ENCODE measurements around the gene SBF2.
A peak's percentile ranks its signal among the peaks of the same experiment; 100 is the strongest.

The SBF2 gene

DNA sequence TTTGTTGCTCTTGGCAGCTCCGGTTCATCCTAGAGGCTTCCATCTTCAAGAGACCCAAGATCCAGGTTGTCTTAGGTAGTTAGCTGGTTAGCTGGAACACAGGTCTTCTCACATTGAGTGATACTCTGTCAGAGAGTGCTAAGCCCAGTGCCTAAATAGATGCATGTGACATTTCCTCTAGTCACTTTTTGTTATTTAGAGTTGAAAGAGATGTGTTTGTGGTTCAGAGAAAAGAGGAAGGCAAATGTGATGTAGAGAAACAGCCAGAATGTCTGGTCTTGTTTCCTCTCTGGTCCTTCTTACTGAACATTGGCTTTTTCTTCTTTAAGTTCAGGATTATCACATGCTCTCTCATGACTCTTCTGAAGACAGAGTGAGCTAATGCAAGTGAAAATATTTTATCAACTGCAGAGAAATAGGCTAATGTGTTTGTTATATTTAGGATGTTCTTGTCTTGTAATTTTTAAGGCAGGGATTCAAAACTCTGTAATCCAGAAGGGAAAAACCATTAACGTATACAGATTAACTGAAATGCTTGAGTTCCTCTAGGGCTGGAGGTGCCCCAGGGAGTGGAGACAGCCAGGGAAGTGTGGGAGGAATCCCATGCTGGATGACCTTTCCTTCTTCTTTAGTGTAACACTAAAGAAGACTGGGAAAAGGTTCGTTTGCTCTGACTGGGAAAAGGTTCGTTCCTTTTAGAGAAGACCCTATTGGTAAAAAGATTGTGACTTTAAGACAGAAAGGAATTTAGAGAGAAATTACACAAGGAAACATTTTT lies 554.7 kb downstream of the SBF2 start:
- H3K4me3 ChIP-seq (ENCODE audit: low read length) = no peak overlapping the region
- TF ChIP-seq, protein P1, sequence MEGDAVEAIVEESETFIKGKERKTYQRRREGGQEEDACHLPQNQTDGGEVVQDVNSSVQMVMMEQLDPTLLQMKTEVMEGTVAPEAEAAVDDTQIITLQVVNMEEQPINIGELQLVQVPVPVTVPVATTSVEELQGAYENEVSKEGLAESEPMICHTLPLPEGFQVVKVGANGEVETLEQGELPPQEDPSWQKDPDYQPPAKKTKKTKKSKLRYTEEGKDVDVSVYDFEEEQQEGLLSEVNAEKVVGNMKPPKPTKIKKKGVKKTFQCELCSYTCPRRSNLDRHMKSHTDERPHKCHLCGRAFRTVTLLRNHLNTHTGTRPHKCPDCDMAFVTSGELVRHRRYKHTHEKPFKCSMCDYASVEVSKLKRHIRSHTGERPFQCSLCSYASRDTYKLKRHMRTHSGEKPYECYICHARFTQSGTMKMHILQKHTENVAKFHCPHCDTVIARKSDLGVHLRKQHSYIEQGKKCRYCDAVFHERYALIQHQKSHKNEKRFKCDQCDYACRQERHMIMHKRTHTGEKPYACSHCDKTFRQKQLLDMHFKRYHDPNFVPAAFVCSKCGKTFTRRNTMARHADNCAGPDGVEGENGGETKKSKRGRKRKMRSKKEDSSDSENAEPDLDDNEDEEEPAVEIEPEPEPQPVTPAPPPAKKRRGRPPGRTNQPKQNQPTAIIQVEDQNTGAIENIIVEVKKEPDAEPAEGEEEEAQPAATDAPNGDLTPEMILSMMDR (IDR thresholded peaks at IDR 0.05; ENCODE audit: insufficient read depth, low read depth, low read length, missing control alignments) = no peak
- no peak for DNase-seq (ENCODE audit: low read depth)

DNA sequence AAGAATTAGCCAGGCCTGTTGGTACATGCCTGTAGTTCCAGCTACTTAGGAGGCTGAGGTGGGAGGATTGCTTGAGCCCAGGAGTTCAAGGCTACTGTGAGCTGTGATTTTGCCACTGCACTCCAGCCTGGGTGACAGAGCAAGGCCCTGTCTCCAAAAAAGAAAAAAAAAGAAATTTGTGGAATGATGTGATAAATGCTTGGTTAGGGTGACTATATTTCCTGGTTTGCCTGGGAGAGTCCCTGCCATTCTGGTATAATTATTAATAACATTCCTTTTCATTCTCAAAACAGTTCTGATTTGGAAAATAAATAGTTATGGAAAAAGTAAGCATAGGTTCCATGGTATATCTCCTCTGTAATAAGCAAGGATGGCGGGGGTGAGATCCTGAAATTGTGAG lies 555.3 kb downstream of the SBF2 start:
- DNase-seq (ENCODE audit: low read depth) = no peak
- no peak overlapping the region for H3K4me3 ChIP-seq (ENCODE audit: low read length)
- TF ChIP-seq, protein P1 (IDR thresholded peaks at IDR 0.05; ENCODE audit: insufficient read depth, low read depth, low read length, missing control alignments) = no peak

DNA sequence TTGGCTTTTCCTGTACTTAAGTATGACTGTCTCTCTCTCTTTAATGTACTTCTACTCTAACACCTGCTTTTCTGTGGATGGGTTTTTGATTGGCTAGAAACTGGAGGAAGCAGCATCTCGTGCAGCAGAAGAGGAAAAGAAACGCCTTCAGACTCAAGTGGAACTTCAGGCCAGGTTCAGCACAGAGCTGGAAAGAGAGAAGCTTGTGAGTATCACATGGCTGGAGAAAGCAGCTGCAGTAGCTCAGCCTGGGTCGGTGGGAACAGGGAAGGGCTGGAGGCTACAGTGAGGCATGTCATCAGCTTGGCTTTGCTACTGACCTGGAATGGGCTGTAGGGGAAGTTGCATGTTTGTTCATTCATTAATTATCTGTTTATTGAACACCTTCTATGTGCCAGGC lies 555.9 kb downstream of the SBF2 start:
- H3K4me3 ChIP-seq (ENCODE audit: low read length) = no peak overlapping the region
- TF ChIP-seq, protein P1 (IDR thresholded peaks at IDR 0.05; ENCODE audit: insufficient read depth, low read depth, low read length, missing control alignments) = no peak
- no peak for DNase-seq (ENCODE audit: low read depth)

DNA sequence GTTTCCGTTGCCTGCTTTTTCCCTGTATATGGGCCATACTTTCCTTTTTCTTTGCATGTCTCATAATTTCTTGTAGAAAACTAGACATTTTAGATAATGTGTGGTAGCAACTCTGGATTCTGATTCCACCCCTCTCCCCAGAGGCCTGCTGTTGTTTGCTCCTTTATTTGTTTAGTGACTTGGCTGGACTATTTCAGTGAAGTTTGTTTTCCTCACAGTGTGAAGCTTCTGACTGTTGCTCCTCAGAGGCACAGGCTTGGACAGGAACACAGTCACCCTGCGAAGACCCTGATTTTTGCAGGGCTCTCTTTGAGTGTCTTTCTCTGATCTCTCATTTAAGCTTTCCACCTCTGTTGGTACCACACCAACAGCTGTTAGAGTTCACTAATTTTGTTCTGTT lies 557.7 kb downstream of the SBF2 start:
- DNase-seq (ENCODE audit: low read depth) = no peak

DNA sequence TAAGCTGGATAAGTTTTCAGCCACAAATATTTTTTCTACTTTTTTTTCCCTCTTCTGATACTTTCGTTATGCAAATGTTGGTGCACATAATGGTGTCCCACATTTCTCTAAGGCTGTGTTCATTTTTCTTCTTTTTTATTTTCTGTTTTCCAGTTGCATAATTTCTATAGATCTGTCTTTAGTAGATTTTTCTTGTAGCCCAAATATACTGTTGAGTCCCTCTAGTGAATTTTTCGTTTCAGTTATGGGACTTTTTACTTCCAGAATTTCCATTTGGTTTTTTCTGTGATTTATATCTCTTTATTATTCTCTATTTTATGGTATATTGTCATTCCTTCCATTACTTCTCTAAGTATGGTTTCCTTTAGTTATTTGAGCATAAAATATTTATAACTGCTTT lies 558.1 kb downstream of the SBF2 start:
- TF ChIP-seq, protein P1 (IDR thresholded peaks at IDR 0.05; ENCODE audit: insufficient read depth, low read depth, low read length, missing control alignments) = no peak
- DNase-seq (ENCODE audit: low read depth) = no peak
- H3K4me3 ChIP-seq (ENCODE audit: low read length) = no peak overlapping the region

More for the DNA sequence above, 557.7 kb downstream of the SBF2 start:
- H3K4me3 ChIP-seq (ENCODE audit: low read length) = no peak overlapping the region
- TF ChIP-seq, protein P1 (IDR thresholded peaks at IDR 0.05; ENCODE audit: insufficient read depth, low read depth, low read length, missing control alignments) = no peak

DNA sequence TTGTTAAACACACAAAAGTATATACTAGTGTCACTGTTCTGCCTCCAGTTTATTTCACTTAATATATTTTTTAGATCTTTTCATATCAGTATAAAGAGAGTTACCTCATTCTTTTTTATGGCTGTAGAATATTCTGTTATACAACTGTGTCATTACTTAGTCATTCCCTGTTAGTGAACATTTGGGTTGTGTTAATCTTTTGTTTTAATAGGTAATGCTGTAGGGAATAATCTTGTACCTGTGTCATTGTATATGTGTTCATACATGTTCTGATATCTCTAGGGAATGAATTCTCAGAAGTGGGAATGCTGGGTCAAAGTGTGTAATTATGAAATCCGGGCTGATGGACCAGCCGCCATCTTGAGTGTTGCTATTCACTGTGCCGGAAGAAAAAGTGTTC lies 558.8 kb downstream of the SBF2 start:
- no peak overlapping the region for H3K4me3 ChIP-seq (ENCODE audit: low read length)
- TF ChIP-seq, protein P1 (IDR thresholded peaks at IDR 0.05; ENCODE audit: insufficient read depth, low read depth, low read length, missing control alignments) = no peak
- DNase-seq (ENCODE audit: low read depth) = peak; percentile 36

DNA sequence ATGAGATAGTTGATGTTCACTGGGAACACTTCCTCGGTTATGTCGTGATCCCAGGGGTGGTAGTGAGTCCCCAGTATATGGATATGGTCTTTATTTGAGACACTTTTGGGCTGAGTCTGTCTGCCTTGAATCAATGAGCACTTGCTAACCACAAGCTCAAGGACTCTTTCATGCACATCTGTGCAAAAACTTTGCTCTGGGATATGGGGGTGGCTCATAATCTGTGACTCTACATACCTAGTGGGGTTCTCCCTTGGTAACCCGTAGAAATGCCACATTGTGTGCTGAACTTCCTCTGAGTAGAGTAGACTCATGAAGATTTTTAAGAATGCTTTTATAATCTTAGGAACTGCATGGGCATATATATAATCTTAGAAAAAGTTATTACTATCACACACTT lies 560.8 kb downstream of the SBF2 start:
- no peak for DNase-seq (ENCODE audit: low read depth)
- TF ChIP-seq, protein P1 (IDR thresholded peaks at IDR 0.05; ENCODE audit: insufficient read depth, low read depth, low read length, missing control alignments) = no peak
- no peak overlapping the region for H3K4me3 ChIP-seq (ENCODE audit: low read length)
